Tibial artery (tissue), 4 donors: ENCODE results near the gene USP19.

Experiments used
- DNase-seq, 2 donors: peaks; one replicate each; pipeline ENCODE4 v3.0.0-alpha.2; 2019
- H3K27ac ChIP-seq, 2 donors: fragments of 200-600 bp; sonication (generic) in 1 of 2; 1 replicate in 1 of 2; 2 replicates in 1 of 2; pipeline ENCODE4 v1.5.1; 2018 to 2019; ENCODE audit warnings: mild to moderate bottlenecking in 1 of 2
- H3K27me3 ChIP-seq, 2 donors: fragments of 200-600 bp; sonication (generic) in 1 of 2; one replicate each; pipeline versions ENCODE4 v1.5.1 to v1.6.0; 2016 to 2019
- H3K36me3 ChIP-seq, 3 donors: fragments of 200-600 bp; sonication (generic) in 2 of 3; one replicate each; pipeline ENCODE4 v1.5.1; 2016 to 2019; ENCODE audit warnings: mild to moderate bottlenecking in 2 of 3
- H3K4me1 ChIP-seq, 4 donors: fragments of 200-600 bp; sonication (generic) in 2 of 4; 1 replicate in 3 of 4; 2 replicates in 1 of 4; pipeline ENCODE4 v1.5.1; 2016 to 2019
- H3K4me3 ChIP-seq, 2 donors: fragments of 200-600 bp; sonication (generic) in 1 of 2; 1 replicate in 1 of 2; 2 replicates in 1 of 2; pipeline ENCODE4 v1.5.1; 2018 to 2019; ENCODE audit warnings: mild to moderate bottlenecking in 2 of 2
- H3K9me3 ChIP-seq, 3 donors: fragments of 200-600 bp; sonication (generic) in 1 of 3; one replicate each; pipeline ENCODE4 v1.5.1; 2016 to 2019
- intact Hi-C: fragments of 100-400 bp; cut with DNase I; formaldehyde crosslinking; loops from one replicate; pipeline ENCODE4 v1.15.0; 2023; ENCODE audit warnings: low total_unique reads
- TF ChIP-seq, protein P1 (sequence below), 2 experiments: fragments of 200-600 bp in 1 of 2; fragments of 450-650 bp in 1 of 2; IDR thresholded peaks; one replicate each; pipeline ENCODE4 v1.5.1; 2017 to 2019; ENCODE audit warnings: antibody characterized with exemption in 2 of 2, mild to moderate bottlenecking in 1 of 2, moderate library complexity in 1 of 2

USP19 gene

DNA sequence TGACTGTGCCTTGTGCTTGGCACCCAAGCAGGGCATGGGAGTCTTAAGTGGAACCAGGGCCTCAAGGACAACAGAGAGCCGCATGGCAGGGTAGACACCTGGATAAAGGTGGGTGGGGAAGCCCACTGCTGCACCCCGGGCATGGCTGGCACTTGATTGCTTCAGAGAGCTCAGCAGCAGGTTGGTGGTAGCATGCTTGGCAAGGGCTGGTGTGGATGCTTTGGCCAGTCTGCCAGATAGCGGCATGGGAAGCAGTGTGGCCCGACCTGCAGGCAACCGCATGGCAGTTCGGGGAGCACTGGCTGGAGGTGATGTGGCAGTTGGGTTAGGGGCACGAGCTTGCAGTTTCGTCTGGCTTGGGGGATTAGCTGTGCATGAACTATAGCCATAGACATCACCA is 43.0 kb upstream of the USP19 start:
- peaks cover 0 to 22% (median 19%) of the 10 kb centered on the region in 4 donors for H3K4me1 ChIP-seq
- H3K27me3 ChIP-seq: no peaks in the 10 kb centered on the region
- H3K27ac ChIP-seq: no peak overlapping the region
- peaks cover 7 to 32% (median 29%) of the 10 kb centered on the region in 3 donors for H3K36me3 ChIP-seq
- TF ChIP-seq, protein P1, sequence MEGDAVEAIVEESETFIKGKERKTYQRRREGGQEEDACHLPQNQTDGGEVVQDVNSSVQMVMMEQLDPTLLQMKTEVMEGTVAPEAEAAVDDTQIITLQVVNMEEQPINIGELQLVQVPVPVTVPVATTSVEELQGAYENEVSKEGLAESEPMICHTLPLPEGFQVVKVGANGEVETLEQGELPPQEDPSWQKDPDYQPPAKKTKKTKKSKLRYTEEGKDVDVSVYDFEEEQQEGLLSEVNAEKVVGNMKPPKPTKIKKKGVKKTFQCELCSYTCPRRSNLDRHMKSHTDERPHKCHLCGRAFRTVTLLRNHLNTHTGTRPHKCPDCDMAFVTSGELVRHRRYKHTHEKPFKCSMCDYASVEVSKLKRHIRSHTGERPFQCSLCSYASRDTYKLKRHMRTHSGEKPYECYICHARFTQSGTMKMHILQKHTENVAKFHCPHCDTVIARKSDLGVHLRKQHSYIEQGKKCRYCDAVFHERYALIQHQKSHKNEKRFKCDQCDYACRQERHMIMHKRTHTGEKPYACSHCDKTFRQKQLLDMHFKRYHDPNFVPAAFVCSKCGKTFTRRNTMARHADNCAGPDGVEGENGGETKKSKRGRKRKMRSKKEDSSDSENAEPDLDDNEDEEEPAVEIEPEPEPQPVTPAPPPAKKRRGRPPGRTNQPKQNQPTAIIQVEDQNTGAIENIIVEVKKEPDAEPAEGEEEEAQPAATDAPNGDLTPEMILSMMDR (IDR thresholded peaks at IDR 0.05): no peak
- DNase-seq: no peak
- intact Hi-C loops: no loop called here
- H3K9me3 ChIP-seq: no peaks in the 10 kb centered on the region
- H3K4me3 ChIP-seq: no peak overlapping the region

DNA sequence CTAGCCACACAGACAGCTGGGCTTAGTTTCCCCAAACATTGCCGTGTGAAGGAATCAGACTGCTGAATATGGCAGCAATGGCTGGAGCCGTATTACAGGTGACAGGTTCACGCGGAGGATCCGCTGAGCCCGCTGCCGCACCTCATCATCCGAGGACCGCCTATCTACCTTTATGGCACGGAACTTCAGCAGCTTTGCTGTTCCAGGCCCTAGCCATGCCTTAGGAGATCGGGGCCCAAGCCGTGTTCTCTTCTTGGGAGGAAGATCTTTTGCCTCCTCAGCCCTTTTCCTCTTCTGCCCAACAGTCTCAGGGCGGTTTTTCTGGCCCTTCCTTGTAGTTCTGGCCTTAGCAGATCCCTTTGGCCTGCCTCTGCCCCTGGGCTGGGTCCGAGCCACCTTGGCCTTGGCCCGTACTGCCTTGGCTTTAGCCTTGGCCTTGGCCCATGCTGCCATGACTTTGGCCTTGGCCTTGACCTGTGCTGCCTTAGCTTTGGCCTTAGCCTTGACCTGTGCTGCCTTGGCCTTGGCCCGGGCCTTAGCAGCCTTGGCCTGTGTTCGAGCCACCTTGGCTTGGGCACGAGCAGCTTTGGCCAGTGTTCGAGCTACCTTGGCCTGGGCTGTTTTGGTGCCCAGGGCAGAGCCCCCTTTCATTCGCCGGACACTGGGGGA is 42.3 kb upstream of the USP19 start:
- intact Hi-C loops: no loop called here
- Histone ChIP-seq H3K4me3 (no peak overlapping the region), H3K36me3 (peaks cover 7 to 32% (median 29%) of the 10 kb centered on the region in 3 donors), H3K27me3 (no peaks in the 10 kb centered on the region), H3K9me3 (no peaks in the 10 kb centered on the region), H3K27ac (no peak overlapping the region), H3K4me1 (peaks cover 0 to 22% (median 19%) of the 10 kb centered on the region in 4 donors)
- TF ChIP-seq, protein P1 (IDR thresholded peaks at IDR 0.05): no peak
- no peak for DNase-seq

DNA sequence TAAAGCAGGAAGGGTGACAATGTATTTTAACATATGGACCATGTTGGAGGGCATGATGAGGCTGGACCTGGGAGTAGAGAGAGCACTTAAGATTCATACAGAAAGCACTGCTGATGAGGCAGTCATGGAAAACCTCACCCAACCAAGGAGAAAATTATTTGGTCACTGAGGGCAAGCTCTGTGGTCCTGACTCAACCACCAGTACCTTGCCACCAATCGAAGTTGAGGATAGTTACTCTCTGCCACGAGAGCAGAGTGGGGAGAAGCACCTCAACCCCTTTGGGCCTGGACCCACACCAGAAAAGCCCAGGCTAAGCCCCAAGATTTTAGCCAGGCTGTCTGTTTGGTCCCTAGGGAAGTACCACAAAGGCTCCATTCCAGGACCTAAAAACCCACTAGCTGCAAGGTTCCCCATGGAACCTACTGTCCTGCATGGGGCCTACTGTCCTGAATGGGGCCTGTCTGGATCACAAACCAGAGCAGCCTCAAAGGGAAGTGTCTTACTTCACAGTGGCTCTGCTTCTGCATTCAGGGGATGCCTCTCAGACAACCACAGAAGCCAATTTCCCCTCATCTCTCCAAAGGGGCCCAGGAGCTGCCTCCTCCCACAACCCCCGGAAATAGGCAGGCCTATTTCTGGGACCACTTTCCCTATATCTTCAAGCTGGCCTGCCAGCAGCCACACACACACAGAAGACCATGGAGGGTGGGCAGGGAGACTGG is 41.3 kb upstream of the USP19 start:
- no peak overlapping the region for H3K27ac ChIP-seq
- intact Hi-C loops: no loop called here
- DNase-seq: no peak
- peaks cover 7 to 32% (median 29%) of the 10 kb centered on the region in 3 donors for H3K36me3 ChIP-seq
- TF ChIP-seq, protein P1 (IDR thresholded peaks at IDR 0.05): no peak
- H3K4me1 ChIP-seq: peaks cover 0 to 21% (median 19%) of the 10 kb centered on the region in 4 donors
- no peak overlapping the region for H3K4me3 ChIP-seq
- no peaks in the 10 kb centered on the region for H3K27me3 ChIP-seq
- H3K9me3 ChIP-seq: no peaks in the 10 kb centered on the region

DNA sequence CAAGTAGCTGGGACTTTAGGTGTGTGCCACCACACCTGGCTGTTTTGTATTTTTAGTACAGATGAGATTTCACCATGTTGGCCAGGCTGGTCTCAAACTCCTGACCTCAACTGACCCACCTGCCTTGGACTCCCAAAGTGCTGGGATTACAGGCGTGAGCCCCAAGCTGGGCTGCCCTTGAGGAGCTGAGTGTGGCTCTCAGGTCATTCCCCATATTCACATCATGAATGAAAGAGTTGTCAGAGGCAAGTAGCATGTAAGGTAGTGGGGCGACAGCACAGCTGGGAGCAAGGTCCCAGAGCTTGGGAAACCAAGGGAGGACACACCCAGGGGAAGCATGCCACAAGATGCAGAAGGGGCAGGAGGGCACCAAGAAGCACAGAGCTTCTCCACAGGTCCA is 40.6 kb upstream of the USP19 start:
- Histone ChIP-seq H3K4me1 (peaks cover 0 to 14% (median 12%) of the 10 kb centered on the region in 4 donors), H3K27me3 (no peaks in the 10 kb centered on the region), H3K9me3 (no peaks in the 10 kb centered on the region), H3K4me3 (no peak overlapping the region), H3K36me3 (peaks cover 7 to 32% (median 29%) of the 10 kb centered on the region in 3 donors), H3K27ac (no peak overlapping the region)
- intact Hi-C loops: no loop called here
- DNase-seq: no peak
- TF ChIP-seq, protein P1 (IDR thresholded peaks at IDR 0.05): no peak

DNA sequence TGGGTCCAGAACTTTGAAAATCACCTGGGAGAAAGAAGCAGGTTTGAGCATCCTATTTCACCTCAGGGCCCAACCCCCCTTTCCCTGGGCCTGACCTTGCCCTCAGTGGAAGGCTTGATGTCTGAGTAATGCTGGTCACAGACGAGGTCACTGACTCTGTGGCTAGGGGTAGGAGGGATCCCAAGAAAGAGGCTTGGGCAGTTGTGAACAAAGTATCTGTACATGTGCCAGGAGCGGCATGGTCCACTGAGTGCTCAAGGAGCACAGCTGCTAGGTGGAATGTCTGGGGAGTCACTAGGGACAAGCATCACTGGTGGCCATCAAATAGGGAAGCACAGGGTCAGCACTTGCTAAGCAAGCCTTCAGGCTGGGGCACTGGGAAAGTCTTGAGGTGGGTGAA is 38.2 kb upstream of the USP19 start:
- TF ChIP-seq, protein P1 (IDR thresholded peaks at IDR 0.05): no peak
- no peaks in the 10 kb centered on the region for H3K27me3 ChIP-seq

More for the DNA sequence above, 38.2 kb upstream of the USP19 start:
- H3K36me3 ChIP-seq: peaks cover 6 to 27% (median 24%) of the 10 kb centered on the region in 3 donors
- DNase-seq: no peak
- H3K4me1 ChIP-seq: no peaks in the 10 kb centered on the region
- no peak overlapping the region for H3K27ac ChIP-seq
- H3K4me3 ChIP-seq: no peak overlapping the region
- intact Hi-C loops: no loop called here
- H3K9me3 ChIP-seq: no peaks in the 10 kb centered on the region
